Trophoblast cell (in vitro differentiated cells and primary cell): ENCODE data around the gene ADCY3.

Experiments
- DNase-seq, 2 donors: peaks; one replicate each; pipeline ENCODE4 v3.0.0-alpha.2; 2016
- H2AFZ ChIP-seq: 2 replicates; pipeline ENCODE4 v1.6.1; 2013; ENCODE audit warnings: low read length, moderate library complexity, mild to moderate bottlenecking; ENCODE audit not compliant: insufficient read depth, poor library complexity
- H2AK5ac ChIP-seq: 2 replicates; pipeline ENCODE4 v1.6.1; 2013; ENCODE audit warnings: mild to moderate bottlenecking, low read length
- H2BK120ac ChIP-seq: 2 replicates; pipeline ENCODE4 v1.6.1; 2013; ENCODE audit warnings: low read length, mild to moderate bottlenecking, moderate library complexity; ENCODE audit not compliant: insufficient read depth, poor library complexity
- H2BK12ac ChIP-seq: 2 replicates; pipeline ENCODE4 v1.6.1; 2013; ENCODE audit warnings: mild to moderate bottlenecking, low read length, moderate library complexity
- H2BK5ac ChIP-seq: 2 replicates; pipeline ENCODE4 v1.6.1; 2013; ENCODE audit warnings: low read length, low read depth, moderate library complexity, mild to moderate bottlenecking; ENCODE audit not compliant: poor library complexity
- H3K14ac ChIP-seq: 2 replicates; pipeline ENCODE4 v1.6.1; 2013; ENCODE audit warnings: mild to moderate bottlenecking, low read length
- H3K18ac ChIP-seq: 2 replicates; pipeline ENCODE4 v1.6.1; 2013; ENCODE audit warnings: mild to moderate bottlenecking, low read length
- H3K23ac ChIP-seq: 2 replicates; pipeline ENCODE4 v1.6.1; 2013; ENCODE audit warnings: low read length
- H3K27ac ChIP-seq: 2 replicates; pipeline ENCODE4 v1.5.1; 2013; ENCODE audit warnings: low read depth, mild to moderate bottlenecking, inconsistent platforms, low read length, moderate library complexity
- H3K27me3 ChIP-seq: 2 replicates; pipeline ENCODE4 v1.6.1; 2013; ENCODE audit warnings: inconsistent platforms, mild to moderate bottlenecking, low read length, moderate library complexity; ENCODE audit not compliant: insufficient read depth
- H3K36me3 ChIP-seq, 2 experiments: 1 replicate in 1 of 2; 2 replicates in 1 of 2; pipeline ENCODE4 v1.6.1; 2013; ENCODE audit warnings: low read length in 2 of 2, mild to moderate bottlenecking in 2 of 2, moderate library complexity in 1 of 2; ENCODE audit not compliant: insufficient read depth in 2 of 2, control insufficient read depth in 1 of 2
- H3K4ac ChIP-seq: 2 replicates; pipeline ENCODE4 v1.6.1; 2013; ENCODE audit warnings: low read depth, mild to moderate bottlenecking, low read length, moderate library complexity
- H3K4me1 ChIP-seq, 2 experiments: 1 replicate in 1 of 2; 2 replicates in 1 of 2; pipeline ENCODE4 v1.6.1; 2013; ENCODE audit warnings: low read length in 2 of 2, mild to moderate bottlenecking in 2 of 2, moderate library complexity in 1 of 2; ENCODE audit not compliant: insufficient read depth in 2 of 2, control insufficient read depth in 1 of 2
- H3K4me2 ChIP-seq: 2 replicates; pipeline ENCODE4 v1.6.1; 2013; ENCODE audit warnings: inconsistent platforms, mild to moderate bottlenecking, low read length, moderate library complexity
- H3K4me3 ChIP-seq: 2 replicates; pipeline ENCODE4 v1.5.1; 2013; ENCODE audit warnings: mild to moderate bottlenecking, low read depth, low read length, inconsistent platforms
- H3K79me1 ChIP-seq: one replicate; pipeline ENCODE4 v1.6.1; 2013; ENCODE audit warnings: low read length
- H3K79me2 ChIP-seq: 2 replicates; pipeline ENCODE4 v1.6.1; 2013; ENCODE audit warnings: low read length, mild to moderate bottlenecking; ENCODE audit not compliant: control insufficient read depth, insufficient read depth, poor library complexity
- H3K9ac ChIP-seq: 2 replicates; pipeline ENCODE4 v1.6.1; 2013; ENCODE audit warnings: mild to moderate bottlenecking, low read length
- H3K9me3 ChIP-seq: 2 replicates; pipeline ENCODE4 v1.6.1; 2013; ENCODE audit warnings: low read depth, mild to moderate bottlenecking, control low read depth, inconsistent platforms, low read length; ENCODE audit not compliant: insufficient read depth
- H4K12ac ChIP-seq: 2 replicates; pipeline ENCODE4 v1.6.1; 2013; ENCODE audit warnings: low read depth, mild to moderate bottlenecking, low read length, moderate library complexity
- H4K8ac ChIP-seq: 2 replicates; pipeline ENCODE4 v1.6.1; 2013; ENCODE audit warnings: low read depth, mild to moderate bottlenecking, low read length, moderate library complexity
- H4K91ac ChIP-seq: one replicate; pipeline ENCODE4 v1.6.1; 2013; ENCODE audit warnings: low read depth, mild to moderate bottlenecking, low read length, moderate library complexity
- WGBS: extraction: QIAGEN DNeasy Blood & Tissue Kit; methylation state at CpG from one replicate; pipeline ENCODE4 v1.1.7; 2013; ENCODE audit warnings: missing lambda C conversion rate; ENCODE audit not compliant: insufficient read length, insufficient coverage; ENCODE audit errors: extremely low coverage; 5-methylcytosine and 5-hydroxymethylcytosine counted together

ADCY3 gene

GRCh38 chr2:24958411-24958935 is 38.4 kb upstream of the ADCY3 start:
- no peak overlapping the region for H2BK120ac ChIP-seq
- H3K9ac ChIP-seq, result no peak overlapping the region
- no peak for DNase-seq
- H3K4ac ChIP-seq, result no peak overlapping the region
- no peak overlapping the region for H4K91ac ChIP-seq
- H3K23ac ChIP-seq, result no peak overlapping the region
- no peaks in the 10 kb centered on the region for H3K4me1 ChIP-seq
- no peak overlapping the region for H2BK5ac ChIP-seq
- H3K36me3 ChIP-seq, result peaks cover 8 to 11% of the 10 kb centered on the region in 2 experiments
- H2AFZ ChIP-seq, result no peak overlapping the region
- H3K9me3 ChIP-seq, result no peaks in the 10 kb centered on the region
- H3K14ac ChIP-seq, result no peak overlapping the region
- H2AK5ac ChIP-seq, result no peak overlapping the region
- no peak overlapping the region for H2BK12ac ChIP-seq
- no peak overlapping the region for H3K27ac ChIP-seq
- no peaks in the 10 kb centered on the region for H3K79me1 ChIP-seq
- no peak overlapping the region for H3K4me2 ChIP-seq
- no peak overlapping the region for H3K4me3 ChIP-seq
- no peak overlapping the region for H4K12ac ChIP-seq
- no peak overlapping the region for H3K18ac ChIP-seq
- no peaks in the 10 kb centered on the region for H3K27me3 ChIP-seq
- H4K8ac ChIP-seq, result no peak overlapping the region
- no peaks in the 10 kb centered on the region for H3K79me2 ChIP-seq
- no CpG with 5 or more reads among the region's 3 CpGs for WGBS

- Histone ChIP-seq H3K9me3 (no peaks in the 10 kb centered on the region), H3K14ac (no peak overlapping the region), H2AFZ (no peak overlapping the region), H3K27me3 (no peaks in the 10 kb centered on the region), H3K79me1 (no peaks in the 10 kb centered on the region), H3K9ac (no peak overlapping the region), H3K4me1 (no peaks in the 10 kb centered on the region), H2AK5ac (no peak overlapping the region), H3K36me3 (peaks cover 8 to 11% of the 10 kb centered on the region in 2 experiments), H3K18ac (no peak overlapping the region), H4K91ac (no peak overlapping the region), H2BK120ac (no peak overlapping the region), H4K12ac (no peak overlapping the region), H4K8ac (no peak overlapping the region), H2BK5ac (no peak overlapping the region), H3K4me3 (no peak overlapping the region), H3K4ac (no peak overlapping the region), H3K79me2 (no peaks in the 10 kb centered on the region), H3K4me2 (no peak overlapping the region), H2BK12ac (no peak overlapping the region), H3K27ac (no peak overlapping the region), H3K23ac (no peak overlapping the region)
- WGBS, result no CpG with 5 or more reads among the region's 2 CpGs
- DNase-seq, result no peak
Measured at GRCh38 chr2:24957976-24958375, 37.9 kb upstream of the ADCY3 start.

- Histone ChIP-seq H3K18ac (no peak overlapping the region), H3K9me3 (no peaks in the 10 kb centered on the region), H3K36me3 (peaks cover 6 to 11% of the 10 kb centered on the region in 2 experiments), H3K4me1 (no peaks in the 10 kb centered on the region), H2BK12ac (no peak overlapping the region), H4K91ac (no peak overlapping the region), H3K79me1 (no peaks in the 10 kb centered on the region), H2AK5ac (no peak overlapping the region), H2BK5ac (no peak overlapping the region), H3K4me3 (no peak overlapping the region), H3K4me2 (no peak overlapping the region), H3K4ac (no peak overlapping the region), H3K23ac (no peak overlapping the region), H4K8ac (no peak overlapping the region), H4K12ac (no peak overlapping the region), H2BK120ac (no peak overlapping the region), H3K9ac (no peak overlapping the region), H3K27me3 (no peaks in the 10 kb centered on the region), H2AFZ (no peak overlapping the region), H3K79me2 (no peaks in the 10 kb centered on the region), H3K14ac (no peak overlapping the region), H3K27ac (no peak overlapping the region)
- DNase-seq, result no peak
- WGBS, result no CpG with 5 or more reads among the region's 1 CpG
Measured at GRCh38 chr2:24957221-24957620, 37.2 kb upstream of the ADCY3 start.

- no peak overlapping the region for H3K4ac ChIP-seq
- H3K14ac ChIP-seq, result no peak overlapping the region
- H2BK5ac ChIP-seq, result no peak overlapping the region
- no peak overlapping the region for H2BK12ac ChIP-seq
- peaks cover 9 to 15% of the 10 kb centered on the region in 2 experiments for H3K36me3 ChIP-seq
- no peak overlapping the region for H3K27ac ChIP-seq
- H4K91ac ChIP-seq, result no peak overlapping the region
- H4K8ac ChIP-seq, result no peak overlapping the region
- no peaks in the 10 kb centered on the region for H3K79me1 ChIP-seq
- no peak overlapping the region for H3K9ac ChIP-seq
- no peak overlapping the region for H4K12ac ChIP-seq
- no peak overlapping the region for H3K18ac ChIP-seq
- no peak overlapping the region for H3K4me3 ChIP-seq
- H3K9me3 ChIP-seq, result no peaks in the 10 kb centered on the region
- H3K27me3 ChIP-seq, result no peaks in the 10 kb centered on the region
- H2AK5ac ChIP-seq, result no peak overlapping the region
- no peak overlapping the region for H2AFZ ChIP-seq
- DNase-seq, result no peak
- no peaks in the 10 kb centered on the region for H3K4me1 ChIP-seq
- no peaks in the 10 kb centered on the region for H3K79me2 ChIP-seq
- H3K23ac ChIP-seq, result no peak overlapping the region
- no peak overlapping the region for H2BK120ac ChIP-seq
- no peak overlapping the region for H3K4me2 ChIP-seq
Measured at GRCh38 chr2:24955921-24956320, 35.9 kb upstream of the ADCY3 start.
